HepG2 (cell line): Measurements from ENCODE around the gene NFE2L2.

Experiments used
- AHR ChIP-seq: IDR thresholded peaks from 2 replicates; pipeline ENCODE4 v1.6.1; 2018; ENCODE audit warnings: missing genetic modification reagents, missing compliant biosample characterization
- ARID2 ChIP-seq: sonication (generic); formaldehyde crosslinking; IDR thresholded peaks from 2 replicates; pipeline ENCODE4 v1.8.1; 2022; ENCODE audit warnings: mild to moderate bottlenecking, missing genetic modification reagents, borderline replicate concordance
- CTCF ChIP-seq: sonication (generic); formaldehyde crosslinking; IDR thresholded peaks from 2 replicates; pipeline ENCODE4 v1.5.0; 2020; ENCODE audit warnings: mild to moderate bottlenecking, missing genetic modification reagents, moderate library complexity
- RAD21 ChIP-seq: fragments of 450-650 bp; formaldehyde crosslinking; IDR thresholded peaks from 2 replicates; pipeline ENCODE4 v1.5.0; 2020; ENCODE audit warnings: mild to moderate bottlenecking
- TBP ChIP-seq: sonication (generic); formaldehyde crosslinking; IDR thresholded peaks from 2 replicates; pipeline ENCODE4 v1.5.0; 2020; ENCODE audit warnings: missing genetic modification reagents
- ZEB1 ChIP-seq: IDR thresholded peaks from 2 replicates; pipeline ENCODE4 v1.6.1; 2012; ENCODE audit warnings: mild to moderate bottlenecking, low read depth, inconsistent platforms; ENCODE audit not compliant: insufficient replicate concordance
- ZNF121 ChIP-seq: sonication (generic); formaldehyde crosslinking; IDR thresholded peaks from 2 replicates; pipeline ENCODE4 v1.5.0; 2020; ENCODE audit warnings: mild to moderate bottlenecking, missing genetic modification reagents

DNA sequence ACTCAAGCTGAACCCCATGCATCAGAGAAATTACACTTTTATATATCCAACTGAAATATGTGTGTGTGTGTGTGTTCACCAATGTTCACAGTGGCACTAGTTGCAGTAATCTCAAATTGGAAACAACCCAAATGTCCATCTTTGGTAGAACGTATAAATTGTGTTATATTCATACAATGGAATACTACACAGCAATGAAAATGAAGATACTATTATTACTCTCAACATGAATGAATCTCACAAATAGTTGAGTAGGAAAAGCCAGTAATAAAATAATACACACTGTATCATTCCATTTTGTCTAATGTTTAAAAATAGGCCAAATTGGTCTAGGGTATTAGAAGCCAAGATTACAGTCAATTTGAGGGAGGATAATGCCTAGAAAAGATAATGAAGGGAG, 48.0 kb upstream of the NFE2L2 start:
- no peak for TF ChIP-seq AHR (CRISPR knock-in tag)
- TF ChIP-seq ZEB1, result no peak
- TF ChIP-seq TBP, result no peak
- no peak for TF ChIP-seq ZNF121 (CRISPR knock-in tag)
- TF ChIP-seq RAD21 (CRISPR knock-in tag), result no peak
- no peak for TF ChIP-seq CTCF (CRISPR knock-in tag)
- no peak for TF ChIP-seq ARID2 (CRISPR knock-in tag)
